Stomach (tissue), 4 donors: ENCODE data around the gene VAV2.

Experiments
- EP300 ChIP-seq: sonication (generic); formaldehyde crosslinking; IDR thresholded peaks from one replicate; pipeline ENCODE4 v1.6.1; 2017; ENCODE audit warnings: antibody characterized with exemption
- POLR2A ChIP-seq, 4 donors: fragments of 450-650 bp; IDR thresholded peaks; one replicate each; pipeline ENCODE4 v1.6.1; 2016; ENCODE audit warnings: antibody characterized with exemption in 4 of 4, control low read depth in 2 of 4, mild to moderate bottlenecking in 1 of 4, moderate library complexity in 1 of 4
- POLR2AphosphoS5 ChIP-seq, 3 donors: sonication (generic); formaldehyde crosslinking; IDR thresholded peaks; one replicate each; pipeline ENCODE4 v1.6.1; 2016; ENCODE audit warnings: antibody characterized with exemption in 3 of 3
- TF ChIP-seq, protein P1 (sequence below), 7 experiments: fragments of 450-650 bp in 4 of 7; fragments of 200-600 bp in 3 of 7; sonication (generic) in 3 of 7; IDR thresholded peaks; one replicate each; pipeline ENCODE4 v1.5.1; 2016 to 2019; ENCODE audit warnings: antibody characterized with exemption in 7 of 7, control low read depth in 2 of 7, mild to moderate bottlenecking in 1 of 7

DNA sequence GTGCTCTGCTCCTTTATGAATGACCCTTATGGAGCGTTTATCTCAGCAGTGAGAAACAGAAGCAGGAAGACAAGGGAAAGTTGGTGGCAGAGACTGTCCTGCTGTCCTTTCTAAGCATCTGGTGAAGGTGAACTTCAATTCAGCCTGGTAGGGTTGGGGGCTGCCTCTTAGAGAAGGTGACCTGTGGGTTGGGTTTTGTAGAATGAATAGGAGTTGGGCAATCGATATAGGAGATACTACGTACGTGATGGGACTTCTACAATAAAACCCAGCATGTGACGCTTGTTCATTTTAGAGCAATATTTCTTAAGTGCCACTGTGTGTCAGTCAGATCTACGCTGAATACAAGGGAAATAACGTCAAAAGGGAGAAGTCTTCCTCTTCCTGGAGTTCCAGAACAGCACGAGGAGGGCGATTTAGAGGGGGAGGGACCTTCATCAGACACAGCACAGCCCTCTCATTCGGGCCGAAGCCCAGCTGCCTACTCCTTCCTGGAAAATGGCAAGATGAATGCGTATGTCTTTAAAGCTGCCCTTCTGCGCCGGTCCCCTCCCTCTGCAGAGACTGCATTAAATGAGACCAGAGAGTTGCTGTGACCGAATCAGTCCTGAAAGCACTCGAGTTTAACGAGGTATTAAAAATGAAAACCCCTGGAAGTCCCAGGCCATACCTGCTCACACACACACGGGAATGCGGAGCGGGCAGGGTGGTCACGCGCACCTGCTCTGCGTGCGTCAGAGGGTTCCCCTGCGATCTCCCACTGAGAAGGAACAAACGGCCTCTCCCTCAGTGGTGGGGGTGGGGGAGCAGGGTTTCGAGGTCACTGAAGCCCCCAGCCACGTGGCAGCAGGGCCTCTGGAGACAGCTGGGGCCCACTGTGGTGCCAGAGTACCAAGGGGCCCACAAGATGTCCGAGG, 168.7 kb downstream of the VAV2 start:
- TF ChIP-seq POLR2A (IDR thresholded peaks at IDR 0.05) (no peak), POLR2AphosphoS5 (IDR thresholded peaks at IDR 0.05) (no peak), EP300 (no peak)
- TF ChIP-seq, protein P1, sequence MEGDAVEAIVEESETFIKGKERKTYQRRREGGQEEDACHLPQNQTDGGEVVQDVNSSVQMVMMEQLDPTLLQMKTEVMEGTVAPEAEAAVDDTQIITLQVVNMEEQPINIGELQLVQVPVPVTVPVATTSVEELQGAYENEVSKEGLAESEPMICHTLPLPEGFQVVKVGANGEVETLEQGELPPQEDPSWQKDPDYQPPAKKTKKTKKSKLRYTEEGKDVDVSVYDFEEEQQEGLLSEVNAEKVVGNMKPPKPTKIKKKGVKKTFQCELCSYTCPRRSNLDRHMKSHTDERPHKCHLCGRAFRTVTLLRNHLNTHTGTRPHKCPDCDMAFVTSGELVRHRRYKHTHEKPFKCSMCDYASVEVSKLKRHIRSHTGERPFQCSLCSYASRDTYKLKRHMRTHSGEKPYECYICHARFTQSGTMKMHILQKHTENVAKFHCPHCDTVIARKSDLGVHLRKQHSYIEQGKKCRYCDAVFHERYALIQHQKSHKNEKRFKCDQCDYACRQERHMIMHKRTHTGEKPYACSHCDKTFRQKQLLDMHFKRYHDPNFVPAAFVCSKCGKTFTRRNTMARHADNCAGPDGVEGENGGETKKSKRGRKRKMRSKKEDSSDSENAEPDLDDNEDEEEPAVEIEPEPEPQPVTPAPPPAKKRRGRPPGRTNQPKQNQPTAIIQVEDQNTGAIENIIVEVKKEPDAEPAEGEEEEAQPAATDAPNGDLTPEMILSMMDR (IDR thresholded peaks at IDR 0.05), result no peak
